IPS DF 4.7 (cell line): ENCODE measurements around the gene ACOX3.
"Not testable (repeated sequence)": the region's sequence is repeated elsewhere in the genome, so short reads cannot be mapped to it uniquely, and the experiment has no call there.

Source experiments
- DNase-seq: peaks from one replicate; pipeline ENCODE4 v3.0.0-alpha.2; 2013; ENCODE audit warnings: low spot score; ENCODE audit errors: extremely low read depth

ACOX3 gene

DNA sequence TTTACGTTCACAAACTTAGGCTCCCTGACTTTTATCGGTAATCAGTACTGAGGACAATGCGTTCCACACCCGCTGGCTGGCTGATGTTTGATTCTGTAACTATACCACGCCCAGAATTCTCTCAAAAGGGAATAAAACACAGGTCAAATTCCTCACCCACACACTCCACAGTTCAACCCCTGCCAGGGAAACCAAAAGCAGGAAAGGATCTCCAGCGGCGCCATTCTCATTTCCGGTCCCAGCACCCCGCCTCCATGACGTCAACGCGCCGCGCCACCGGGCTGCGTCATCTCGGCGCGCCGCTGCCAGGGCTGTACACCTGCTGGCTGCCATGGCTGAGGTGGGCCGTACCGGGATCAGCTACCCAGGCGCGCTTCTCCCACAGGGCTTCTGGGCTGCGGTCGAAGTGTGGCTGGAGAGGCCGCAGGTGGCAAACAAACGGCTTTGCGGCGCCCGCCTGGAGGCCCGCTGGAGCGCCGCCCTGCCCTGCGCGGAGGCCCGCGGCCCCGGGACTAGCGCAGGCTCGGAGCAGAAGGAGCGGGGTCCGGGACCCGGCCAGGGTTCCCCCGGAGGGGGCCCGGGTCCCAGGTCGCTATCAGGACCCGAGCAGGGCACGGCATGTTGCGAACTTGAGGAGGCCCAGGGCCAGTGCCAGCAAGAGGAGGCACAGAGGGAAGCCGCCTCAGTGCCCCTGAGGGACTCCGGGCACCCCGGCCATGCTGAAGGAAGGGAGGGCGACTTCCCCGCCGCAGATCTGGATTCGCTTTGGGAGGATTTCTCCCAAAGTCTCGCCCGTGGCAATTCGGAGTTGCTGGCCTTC is at the start of gene ACOX3, which contains the start of gene TRMT44:
Gene ACOX3 (minus strand): TSS at position 232 of the 820 bp plus-strand sequence. CDS start 24,202 bp downstream, outside the sequence.
Gene TRMT44 (plus strand): TSS at position 286 of the 820 bp plus-strand sequence. CDS start 46 bp downstream, at position 332.
- no peak for DNase-seq

DNA sequence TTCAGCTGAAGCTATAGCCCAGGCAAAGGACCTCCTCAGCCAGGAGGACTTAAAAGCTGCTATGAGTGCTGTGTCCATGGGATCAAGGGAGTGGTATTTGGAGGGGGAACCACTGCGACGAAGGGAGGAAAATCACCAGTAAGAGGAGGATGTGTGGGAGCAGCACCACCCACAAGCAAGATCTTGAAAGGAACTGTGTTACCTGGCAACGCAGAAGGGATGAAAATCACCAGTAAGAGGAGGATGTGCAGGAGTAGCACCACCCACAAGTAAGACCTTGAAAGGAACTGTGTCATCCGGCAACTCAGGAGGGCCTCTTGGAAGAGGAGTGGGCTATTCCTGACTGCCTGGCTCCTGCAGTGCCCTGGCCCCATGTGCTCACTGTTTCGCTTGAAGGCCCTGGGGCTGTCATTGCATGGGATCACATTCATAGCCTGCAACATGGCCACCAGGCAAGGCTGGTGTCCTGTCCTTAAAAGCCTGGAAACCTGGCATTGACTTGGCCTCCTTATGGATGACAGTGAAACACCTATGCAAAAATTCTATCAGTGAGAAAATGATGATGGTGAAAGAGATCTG is 48.4 kb upstream of the ACOX3 start:
- DNase-seq = no peak

DNA sequence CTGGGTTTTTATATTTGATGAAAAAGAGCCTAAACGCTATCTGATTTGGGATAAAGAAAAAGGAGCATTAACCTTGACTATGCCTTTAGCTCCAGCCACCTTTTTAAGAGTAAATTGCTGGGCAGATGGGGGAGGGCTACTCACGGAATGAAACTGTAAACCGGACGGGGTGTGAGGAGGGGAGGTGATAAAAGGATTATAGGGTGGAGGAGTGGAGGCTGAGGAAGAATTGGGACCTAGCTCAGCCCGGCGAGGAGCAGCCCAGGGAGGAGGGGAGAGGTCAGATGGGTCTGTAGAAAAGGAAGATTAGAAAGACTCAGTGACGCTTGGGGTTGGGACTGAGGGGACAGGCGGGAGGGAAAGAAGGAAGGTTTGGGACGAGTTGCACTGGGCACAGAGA is 46.1 kb upstream of the ACOX3 start:
- DNase-seq = not testable (repeated sequence)

DNA sequence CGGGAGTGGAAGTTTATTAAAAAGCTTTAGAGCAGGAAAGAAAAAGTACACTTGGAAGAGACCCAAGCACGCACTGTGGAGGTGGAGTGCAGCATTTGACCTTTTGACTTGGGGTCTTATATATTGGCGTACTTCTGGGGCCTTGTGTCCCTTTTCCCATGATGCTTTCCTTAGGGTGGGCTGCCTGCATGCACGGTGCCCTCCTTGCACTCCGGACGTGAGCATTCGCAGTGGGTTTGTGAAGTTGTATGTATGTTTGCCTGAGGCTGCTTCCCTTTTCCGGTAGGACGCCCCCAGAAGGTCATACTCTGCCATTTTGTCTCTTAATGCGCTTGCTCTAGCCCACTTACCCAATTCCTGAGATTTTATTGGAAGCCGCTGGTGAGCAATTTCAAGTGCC is 39.7 kb upstream of the ACOX3 start:
- no peak for DNase-seq

DNA sequence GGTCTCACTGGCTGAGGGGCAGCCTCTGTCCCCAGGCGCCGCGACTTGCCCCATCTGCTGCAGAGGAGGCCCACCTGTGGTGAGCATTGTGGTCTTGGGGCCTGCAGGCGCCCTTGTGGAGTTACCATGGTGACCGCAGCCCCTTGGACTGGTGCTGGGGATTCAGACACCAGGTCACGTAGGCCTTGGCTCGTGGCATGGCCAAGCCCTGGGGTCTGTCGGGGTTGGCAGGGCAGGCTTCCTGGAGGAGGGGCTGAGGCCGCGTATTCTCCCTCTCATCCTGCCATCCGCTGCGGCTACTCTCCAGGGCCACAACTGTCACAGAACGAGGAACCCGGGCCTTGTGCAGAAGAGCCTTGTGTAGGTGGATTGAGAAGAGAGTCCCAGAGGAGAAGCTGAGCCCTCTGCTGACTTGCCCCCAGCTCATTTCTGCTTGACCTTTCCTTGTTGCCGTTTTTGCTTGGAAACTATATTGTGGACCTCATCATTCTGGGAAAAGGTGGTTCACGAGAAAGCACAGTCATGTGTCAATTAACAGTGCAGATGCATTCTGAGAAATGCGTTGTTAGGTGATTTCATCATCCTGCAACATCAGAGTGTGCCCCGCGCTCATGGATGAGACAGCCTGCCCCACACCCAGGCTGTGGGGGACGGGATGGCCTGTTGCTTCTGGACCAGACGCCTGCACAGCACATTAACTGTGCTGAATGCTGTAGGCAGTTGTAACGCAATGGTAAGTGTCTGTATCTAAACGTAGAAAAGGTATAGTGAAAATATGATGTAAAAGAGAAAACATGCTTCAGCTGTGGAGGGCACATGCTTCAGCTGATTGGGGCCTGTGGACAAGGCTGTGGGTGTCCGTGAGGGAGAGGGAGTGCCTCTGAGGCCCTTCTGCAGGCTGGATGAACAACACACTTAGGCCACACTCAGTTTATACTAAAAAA is 38.5 kb upstream of the ACOX3 start:
- no peak for DNase-seq

DNA sequence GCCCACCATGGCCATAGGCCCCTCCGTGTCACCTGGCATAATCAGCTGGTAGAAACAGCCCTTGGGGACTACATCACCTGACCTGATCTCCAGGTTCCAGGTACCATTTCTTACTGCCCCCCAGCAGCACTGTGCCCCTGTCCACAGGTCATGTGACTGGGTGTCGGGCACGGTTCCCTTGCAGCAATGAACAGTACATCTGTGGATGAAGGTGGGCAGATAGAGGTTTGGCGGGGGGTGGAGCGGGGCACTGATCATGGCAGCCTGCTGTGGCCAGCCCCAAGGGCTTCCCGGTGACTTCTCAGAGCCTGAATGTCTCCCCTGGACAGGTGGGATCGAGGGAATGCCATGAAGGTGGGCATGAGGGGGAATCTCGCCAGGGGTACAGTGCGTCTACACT is 37.8 kb upstream of the ACOX3 start:
- no peak for DNase-seq

DNA sequence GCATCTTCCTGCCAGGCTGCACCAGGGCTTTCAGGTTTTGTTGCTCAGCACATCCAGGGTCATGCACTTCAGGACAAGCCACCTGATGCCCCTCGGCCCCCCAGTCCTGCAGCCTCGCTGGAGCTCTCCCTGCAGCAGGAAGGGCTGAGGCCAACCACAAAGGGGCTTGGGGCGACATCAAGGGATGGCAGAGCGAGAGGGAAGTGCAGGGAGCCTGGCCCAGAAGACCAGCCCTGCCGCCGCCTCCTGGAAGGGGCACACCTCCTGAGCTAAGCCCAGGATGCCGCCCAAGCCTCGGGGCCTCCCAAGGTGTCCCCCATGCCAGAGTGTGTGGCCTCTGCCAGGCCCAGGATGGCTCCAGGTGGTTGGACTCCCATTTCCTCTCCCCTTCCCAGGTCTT is 37.2 kb upstream of the ACOX3 start:
- DNase-seq = no peak

DNA sequence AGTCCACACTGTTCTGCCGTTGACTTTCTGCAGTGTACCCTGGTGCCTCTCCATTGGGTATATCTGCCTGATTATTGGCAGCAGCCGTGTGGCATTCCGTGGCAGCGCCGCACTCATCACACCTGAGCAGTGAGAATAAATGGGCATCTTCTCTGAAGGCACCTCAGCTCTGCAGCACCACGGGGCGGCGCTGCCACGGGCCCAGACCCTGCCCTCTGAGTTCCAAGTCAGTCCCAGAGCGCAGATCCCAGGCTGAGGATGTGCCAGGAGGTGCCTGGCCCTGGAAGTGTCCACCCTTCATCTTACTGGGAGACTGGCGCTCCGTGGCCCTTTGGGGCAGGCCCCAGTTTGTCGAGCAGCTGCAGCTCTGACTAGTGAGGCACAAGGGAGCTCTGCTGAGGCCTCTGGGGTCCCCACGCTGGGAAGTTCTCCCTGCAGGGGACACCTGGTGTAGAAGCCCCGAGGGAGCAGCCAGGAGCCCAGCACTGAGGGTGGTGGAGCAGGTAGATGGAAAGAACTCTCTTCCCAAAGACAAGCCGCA is 36.6 kb upstream of the ACOX3 start:
- no peak for DNase-seq

DNA sequence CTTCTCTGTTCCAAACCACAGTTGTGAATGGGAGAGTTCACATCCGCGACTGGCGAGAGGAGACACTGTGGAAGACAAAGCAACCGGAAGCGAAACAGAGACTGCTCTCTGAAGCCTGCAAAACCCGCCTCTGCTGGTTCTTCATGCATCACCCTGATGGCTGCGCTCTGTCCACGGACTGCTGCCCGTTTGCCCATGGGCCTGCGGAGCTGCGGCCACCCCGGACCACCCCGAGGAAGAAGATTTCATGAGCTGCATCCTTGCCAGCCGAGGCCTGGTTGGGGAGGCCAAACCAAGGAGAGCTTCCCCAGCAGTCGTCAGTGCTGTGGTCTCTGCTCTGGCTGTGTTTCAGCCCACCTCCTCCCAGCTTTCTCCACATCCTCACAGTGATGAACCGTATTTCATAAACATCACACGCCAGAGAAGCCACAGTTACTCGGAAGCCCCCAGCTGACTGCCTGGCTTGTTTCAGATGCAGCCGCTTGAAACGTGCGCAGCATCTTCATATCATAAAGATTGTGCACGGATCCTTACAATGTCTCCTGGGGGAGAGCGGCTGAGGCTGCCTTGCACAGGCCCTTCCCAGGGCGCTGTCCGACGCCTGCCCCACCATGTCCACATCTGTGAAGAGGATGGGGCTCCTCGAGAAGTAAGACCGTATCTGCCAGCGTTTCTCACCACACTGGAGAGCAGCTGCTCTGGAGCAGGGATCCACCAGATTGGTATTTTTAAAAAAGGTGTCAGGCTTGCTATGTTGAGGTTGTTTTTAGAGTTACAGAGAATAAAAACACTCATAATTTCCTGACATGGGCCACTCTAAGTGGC is 35.4 kb upstream of the ACOX3 start:
- no peak for DNase-seq

DNA sequence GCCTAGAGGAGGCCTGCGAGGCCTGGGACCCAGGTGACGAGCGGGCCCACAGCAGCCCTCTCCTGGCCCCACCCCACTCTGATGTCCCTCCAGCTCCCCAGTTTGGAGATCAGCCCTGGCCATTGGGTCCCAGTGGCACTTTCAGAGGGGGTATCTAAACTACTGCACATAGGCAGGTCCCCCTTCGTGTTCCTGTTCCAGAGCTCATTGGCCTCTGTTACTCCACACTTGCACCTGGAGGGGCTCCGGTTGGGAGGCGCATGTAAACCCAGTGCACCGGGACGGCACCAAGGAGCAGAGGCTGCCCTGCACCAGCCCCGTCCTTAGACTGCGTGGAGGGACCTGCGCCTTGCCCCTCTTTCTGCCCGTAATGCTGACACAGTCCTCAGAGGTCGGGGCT is 34.3 kb upstream of the ACOX3 start:
- DNase-seq = no peak

DNA sequence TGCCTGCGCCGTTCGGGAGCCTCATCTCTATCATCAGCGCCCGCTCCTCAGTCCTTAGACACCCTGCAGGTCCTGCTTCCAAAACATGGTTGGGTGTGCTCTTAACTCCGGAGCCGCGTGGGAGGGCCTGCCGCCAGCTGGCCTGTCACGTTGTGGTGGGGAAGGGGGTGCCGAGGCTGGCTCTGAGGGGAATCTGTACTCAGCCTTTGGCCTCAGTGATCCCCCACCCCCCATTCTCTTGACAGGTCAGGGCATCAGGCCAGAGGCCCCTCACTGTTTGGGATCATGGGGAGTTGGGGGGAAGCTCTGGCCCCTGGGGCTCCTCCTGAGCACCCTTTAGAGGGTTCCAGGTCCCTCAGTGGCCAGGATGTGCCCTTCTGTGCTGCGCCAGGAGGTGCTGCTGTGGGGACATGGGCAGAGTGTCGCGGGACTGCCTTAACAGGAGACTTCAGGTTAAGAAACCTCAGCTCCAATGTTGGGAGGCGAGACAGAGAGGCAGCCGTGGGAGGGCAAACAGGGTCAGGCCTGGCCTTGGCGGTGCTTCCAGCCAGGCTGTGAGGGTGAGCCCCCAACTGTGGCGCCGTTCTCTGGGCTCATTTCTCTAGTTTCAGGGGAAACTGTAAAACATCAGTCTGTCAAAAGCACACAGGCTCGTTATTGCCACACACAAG is 33.5 kb upstream of the ACOX3 start:
- DNase-seq = no peak

DNA sequence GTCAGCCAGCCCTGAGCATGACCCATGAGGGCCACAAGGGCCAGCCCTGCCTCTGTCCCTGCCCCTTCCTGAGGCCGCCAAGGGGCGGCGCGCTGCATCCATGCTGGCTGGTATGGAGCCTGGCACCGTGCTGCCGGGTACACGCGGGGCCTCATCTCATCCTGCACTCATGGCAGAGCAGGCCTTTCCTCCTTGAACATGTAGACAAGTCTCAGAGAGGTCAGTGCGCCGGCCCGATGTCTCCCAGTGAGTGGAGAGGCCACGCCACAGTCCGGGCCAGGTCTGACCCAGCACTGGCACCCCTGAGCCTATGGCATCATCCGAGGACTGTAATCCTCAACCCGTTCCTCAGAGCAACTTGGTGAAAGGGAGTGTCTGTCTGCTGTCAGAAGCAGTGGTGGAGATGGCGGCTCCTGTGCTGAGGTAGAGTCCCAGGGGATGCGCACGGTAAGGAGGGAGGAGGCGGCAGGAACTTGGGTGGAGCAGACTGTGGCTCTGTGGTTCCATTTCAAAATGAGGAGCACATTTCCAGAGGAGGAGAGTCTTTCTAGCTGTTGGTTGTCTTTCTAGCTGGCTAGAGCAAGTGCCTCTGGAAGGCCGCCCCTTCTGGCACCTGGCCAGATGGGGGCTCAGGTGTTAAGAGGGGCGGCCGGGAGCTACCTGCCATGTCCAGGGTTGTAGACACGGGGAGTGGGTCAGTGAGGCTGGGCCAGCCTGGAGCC is 32.8 kb upstream of the ACOX3 start:
- DNase-seq = no peak

DNA sequence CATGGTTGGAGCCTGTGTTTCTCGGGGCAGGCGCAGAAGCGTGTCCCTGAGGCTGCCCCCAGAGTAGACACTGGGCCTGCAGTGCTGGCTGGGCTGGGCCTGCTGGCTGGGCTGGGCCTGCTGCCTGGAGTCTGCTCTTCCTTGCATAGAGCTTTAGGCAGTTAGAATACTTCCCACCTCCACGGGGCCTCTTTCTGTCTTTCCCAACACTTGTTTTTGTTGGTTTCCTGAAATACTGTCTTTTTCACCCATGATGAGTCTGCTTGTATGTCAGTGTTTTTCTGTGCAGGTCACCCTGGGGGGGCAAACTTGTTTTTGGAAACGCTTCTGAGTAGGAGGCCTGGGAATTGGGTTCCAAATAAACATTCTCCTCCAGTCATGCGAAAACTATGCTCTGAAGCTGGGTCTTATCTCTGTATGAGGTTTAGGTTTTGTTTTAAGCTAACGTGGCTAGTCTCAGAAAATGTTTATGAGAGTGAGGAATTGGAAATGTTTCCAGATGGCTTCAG is 32.2 kb upstream of the ACOX3 start:
- no peak for DNase-seq

DNA sequence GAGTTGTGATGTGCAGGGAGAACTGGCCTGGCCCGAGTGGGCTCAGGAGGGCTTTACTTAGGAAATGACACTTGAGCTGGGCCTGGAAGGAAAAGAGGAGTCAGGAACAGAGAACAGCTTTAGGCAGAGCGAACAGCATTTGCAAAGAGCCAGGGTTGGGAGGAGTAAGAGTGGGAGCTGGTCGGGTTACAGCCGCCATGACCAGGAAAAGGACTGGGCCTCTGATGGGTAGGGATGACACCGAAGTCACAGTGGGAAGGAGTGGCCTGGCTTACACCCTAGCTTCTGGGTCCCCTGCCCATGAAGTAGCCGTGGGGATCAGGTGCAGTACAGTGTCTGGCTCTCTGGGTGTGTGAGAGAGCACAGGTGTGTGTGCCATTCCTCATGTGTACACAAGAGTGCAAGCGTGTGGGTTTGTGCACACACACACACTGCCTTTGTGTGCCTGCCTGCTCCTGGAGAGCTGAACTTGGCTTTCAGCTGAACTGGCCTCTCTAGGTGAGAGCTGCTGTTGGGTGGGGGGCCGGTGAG is 31.7 kb upstream of the ACOX3 start:
- DNase-seq = no peak

DNA sequence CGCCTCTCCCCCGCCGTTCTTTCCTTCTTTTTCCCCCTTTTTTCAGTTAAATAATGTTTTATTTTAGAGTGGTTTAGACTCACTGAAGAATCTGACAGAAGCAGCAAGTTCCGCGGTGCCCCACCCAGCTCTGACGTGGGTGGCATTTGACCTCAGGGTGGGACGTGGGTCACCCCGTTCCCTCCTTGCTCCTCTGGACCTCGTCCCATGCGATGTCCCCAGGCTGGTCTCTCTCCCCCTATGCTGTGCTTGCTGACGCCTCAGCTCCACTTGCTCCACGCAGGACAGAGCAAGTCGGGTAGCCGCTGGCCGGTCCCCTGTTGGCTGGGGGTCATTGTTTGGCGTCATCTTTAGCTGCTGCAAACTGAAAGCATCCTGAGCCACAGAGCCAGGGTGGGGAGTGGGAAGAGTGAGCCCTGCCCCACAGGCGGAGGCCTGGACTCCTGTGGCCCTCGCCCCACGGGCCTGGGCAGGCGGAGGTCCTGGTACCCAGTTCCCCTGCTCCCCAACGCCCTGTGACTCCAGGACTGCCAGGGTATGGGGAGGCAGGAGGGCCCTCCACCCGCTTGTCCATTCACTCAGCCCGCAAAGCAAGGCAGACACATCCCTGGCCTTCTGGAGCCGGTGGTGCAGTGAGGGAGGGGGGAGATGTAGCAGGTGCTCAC is 30.8 kb upstream of the ACOX3 start:
- DNase-seq = no peak

DNA sequence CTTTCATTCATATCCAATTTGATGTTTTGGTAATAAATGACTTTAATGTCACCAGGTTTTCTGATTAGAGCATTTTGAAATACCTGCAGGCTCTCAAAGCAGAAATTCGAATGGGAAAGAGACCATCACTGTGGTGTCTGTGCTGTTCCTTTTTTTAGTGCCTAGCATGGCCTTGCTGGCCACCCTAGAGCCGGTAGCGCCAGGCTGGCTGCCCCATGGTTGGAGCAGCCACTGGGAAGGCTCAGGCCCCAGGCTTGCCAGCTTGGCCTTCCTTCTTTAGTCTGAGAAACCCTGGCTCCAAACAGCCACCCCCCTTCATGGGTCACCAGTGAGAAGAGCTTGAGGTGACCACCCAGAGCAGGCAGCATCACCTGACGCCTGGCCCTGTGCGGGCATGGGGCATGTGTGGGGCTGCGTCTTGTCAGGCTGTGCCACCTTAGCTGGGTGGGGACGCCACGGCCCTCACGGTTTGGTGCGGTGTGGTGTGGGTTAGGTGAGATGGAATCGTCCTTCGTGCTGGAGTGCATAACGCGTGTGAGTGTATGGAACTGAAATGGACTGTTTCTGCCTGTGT is 30.0 kb upstream of the ACOX3 start:
- no peak for DNase-seq

DNA sequence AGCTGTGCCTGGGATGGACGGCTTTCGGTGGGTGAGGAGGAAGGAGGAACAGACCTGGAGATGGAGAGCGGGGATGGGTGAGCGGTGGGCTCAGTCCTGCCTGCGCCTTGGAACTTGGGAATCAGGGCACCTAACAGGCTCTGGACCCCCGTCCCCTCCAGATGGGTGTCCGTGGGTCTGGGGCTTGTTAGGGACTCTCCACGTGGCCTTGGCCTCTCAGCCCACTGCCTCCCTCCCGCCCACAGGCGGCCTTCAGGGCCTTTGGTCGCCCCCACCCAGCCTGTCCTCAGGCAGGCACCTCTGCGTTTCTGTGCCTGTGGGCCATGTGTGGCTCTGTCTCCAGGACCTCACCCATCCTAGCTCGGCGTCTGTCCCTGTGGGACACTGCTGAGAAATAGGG is 29.0 kb upstream of the ACOX3 start:
- no peak for DNase-seq
